HG03025 (cell line): ENCODE measurements around the gene HDLBP.
A peak's percentile ranks its signal among the peaks of the same experiment; 100 is the strongest.
"Not testable (repeated sequence)": the region's sequence is repeated elsewhere in the genome, so short reads cannot be mapped to it uniquely, and the experiment has no call there.

ENCODE experiments used
- ATAC-seq: cut with Tn5 transposase; IDR thresholded peaks from one replicate; pipeline ENCODE4 v1.9.1; 2021; ENCODE audit warnings: mild to moderate bottlenecking, moderate library complexity; ENCODE audit not compliant: unreplicated experiment, low FRiP score

The HDLBP gene

DNA sequence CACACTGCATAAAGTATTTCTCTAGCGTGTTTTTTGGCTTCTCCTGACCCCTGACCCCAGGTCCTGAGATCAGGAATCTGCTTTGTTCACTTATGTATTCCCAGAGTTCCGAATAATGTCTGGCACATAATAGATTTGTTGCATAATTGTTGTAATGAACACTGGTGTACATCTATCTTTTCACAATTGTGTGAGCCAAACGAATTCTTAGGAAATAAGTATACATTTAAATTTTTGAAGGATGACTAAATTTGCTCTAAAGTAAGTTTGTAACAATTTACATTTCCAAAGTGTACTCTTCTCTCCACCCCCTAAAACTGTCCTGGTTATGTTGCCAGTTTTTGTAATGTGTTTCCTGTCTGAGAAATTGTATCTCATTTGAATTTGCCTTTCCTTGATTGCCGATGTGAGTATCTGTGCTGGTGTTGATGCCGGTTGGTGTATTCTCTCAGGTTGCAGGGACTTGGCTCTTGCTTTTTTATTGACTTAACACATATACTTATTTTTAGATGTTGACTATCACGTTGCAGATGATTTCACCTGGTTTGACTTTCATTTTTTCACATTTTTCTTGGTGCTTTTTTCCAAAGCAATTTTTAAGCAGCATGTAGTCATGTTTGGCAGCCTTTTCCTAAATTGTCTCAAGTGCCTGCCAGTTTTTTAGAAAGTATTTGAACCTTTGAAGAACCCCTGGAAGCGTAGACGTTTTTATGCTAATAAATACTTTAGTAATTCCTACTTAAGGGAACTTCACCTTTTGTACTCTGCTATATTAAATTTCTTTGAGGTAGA lies 24.6 kb upstream of the HDLBP start:
- ATAC-seq = no peak

DNA sequence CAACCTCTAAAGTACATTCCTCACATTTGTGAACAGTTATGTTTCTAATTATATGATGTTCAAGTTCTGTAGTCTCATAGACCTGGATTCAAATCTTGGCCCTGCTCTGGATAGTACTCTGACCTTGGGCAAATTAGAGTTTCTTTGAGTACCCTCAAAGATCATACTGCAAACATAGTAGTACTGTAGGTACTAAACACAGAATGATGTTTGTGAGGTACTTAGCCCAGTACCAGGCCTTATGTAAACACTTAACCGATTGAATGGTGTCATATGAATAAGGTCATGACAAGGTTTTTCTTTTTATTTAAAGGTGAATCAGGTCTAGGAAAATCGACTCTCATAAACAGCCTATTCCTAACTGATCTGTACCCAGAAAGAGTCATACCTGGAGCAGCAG lies 19.3 kb upstream of the HDLBP start:
- no peak for ATAC-seq

DNA sequence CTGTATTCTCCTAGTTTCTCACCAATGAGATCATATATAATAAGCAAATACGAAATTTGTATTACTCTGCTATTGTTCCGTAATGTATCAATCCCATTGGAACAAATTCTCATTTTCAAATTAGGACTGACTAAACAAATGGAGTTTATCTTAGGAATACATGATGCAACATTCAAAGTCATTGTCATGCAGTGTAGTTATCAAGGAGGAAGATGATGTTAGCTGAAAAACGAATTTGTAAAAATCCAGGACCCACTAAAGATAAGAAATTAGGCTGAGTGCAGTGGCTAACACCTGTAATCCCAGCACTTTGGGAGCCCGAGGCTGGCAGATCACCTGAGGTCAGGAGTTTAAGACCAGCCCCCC lies 15.1 kb upstream of the HDLBP start:
- ATAC-seq = no peak

GRCh38 chr2:241329669-241330615 lies 14.5 kb upstream of the HDLBP start:
- ATAC-seq = no peak

DNA sequence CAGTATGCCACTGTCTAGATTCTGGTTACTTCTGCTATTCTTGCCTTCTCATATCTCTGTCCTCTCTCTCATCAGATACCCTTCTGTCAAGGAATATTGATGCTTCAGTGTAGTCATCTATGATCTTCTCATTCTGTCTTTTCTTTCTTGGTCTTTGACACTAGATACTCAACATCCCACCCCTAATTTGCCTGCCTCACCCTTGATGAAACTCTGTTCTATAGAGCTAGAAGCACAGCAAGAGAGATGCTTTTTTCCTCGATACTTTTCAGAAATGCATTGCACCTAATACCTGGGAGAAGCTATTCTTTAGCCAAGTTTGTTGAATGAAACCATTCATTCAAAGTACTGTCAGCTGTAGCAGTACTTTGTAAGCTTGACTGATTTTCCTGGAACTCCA lies 9.8 kb upstream of the HDLBP start:
- no peak for ATAC-seq

DNA sequence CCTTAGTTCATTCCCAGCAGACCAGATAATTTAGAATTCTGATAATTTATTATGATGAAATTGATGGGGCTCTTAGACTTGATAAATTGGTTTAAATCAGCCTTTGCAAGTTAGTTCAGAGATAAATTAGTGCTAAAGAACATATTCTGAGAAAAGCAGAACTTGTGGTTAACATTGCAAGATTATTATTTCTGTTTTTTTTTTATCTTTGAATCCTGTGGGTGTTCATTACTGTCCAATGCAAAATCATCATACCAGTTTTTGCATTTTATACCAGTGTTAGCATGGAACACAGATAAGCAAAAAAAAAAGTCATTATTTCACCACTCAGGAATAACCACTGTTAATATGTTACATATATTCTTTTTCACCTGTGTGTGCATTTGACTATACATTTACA lies 9.3 kb upstream of the HDLBP start:
- ATAC-seq = no peak

- no peak for ATAC-seq
Observed at GRCh38 chr2:241323778-241324177, 8.3 kb upstream of the HDLBP start.

GRCh38 chr2:241321886-241322285 lies 6.4 kb upstream of the HDLBP start:
- no peak for ATAC-seq

DNA sequence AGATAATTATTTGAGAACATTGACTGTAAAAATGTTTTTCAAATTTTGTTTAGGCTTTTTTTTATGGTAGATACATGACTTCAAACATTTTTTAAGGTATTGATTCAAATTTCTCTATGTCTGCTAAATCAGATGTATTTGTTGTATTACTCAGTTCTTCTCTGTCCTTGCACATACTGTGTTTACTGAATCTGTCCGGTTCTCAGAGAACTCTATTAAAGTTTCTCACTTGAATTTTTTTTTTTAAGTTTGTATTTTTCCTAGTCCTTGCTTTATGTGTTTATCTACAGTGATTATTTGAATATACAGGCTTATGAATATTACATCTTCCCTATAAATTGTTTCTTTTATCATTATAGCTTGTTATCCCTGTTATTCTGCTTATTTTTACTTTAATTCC lies 5.6 kb upstream of the HDLBP start:
- no peak for ATAC-seq

DNA sequence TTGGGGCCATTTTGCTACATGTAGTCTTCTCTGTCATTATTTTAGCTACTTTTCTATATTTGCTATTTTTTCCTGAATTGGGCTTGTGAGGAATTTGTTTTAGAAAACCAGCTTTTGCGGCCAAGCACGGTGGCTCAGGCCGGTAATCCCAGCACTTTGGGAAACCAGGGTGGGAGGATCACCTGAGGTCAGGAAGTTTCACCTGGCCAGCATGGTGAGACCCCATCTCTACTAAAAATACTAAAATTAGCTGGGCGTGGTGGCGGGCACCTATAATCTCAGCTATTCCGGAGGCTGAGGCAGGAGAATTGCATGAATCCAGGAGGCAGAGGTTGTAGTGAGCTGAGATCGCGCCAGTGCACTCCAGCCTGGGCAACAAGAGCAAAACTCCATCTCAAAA lies 4.9 kb upstream of the HDLBP start:
- no peak for ATAC-seq

DNA sequence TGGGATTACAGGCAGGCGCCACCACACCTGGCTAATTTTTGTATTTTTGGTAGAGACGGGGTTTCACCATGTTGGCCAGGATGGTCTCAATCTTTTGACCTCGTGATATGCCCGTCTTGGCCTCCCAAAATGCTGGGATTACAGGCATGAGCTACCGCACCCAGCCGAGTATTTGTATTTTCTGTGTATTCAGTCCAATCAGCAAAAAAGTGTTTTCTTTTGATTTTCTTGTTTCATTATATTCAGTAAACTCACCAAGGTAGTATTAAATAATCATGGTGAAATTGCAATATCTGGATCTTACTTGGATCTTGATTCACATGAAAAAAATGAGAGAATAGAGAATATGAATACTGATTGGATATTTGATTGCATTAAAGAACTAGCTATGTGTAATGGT lies 3.4 kb upstream of the HDLBP start:
- ATAC-seq = not testable (repeated sequence)

DNA sequence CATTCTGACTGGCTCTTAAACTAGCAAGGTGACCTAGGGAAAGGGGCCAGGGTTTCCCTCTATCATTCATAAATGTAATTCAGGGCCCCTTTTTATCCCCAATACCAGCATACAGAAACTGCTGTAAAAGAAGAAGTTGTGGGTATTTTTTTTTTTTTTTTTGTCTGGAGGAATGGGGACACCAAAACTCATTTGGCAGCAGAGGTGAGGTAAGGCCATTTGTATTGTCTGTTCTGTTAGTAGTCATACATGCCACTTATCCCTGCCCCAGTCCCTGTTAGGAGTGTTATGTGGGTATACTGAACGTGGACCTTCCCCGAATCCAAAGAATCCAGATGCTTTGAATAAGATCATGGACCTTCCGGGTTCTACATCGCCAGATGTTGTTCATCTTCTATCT lies 1.9 kb upstream of the HDLBP start:
- ATAC-seq = no peak

GRCh38 chr2:241316825-241317224 lies 1.4 kb upstream of the HDLBP start:
- no peak for ATAC-seq

GRCh38 chr2:241315879-241316631 lies 583 bp upstream of the HDLBP start, which contains the start of gene SEPTIN2:
SEPTIN2 (plus strand) TSS chr2:241315925; CDS start chr2:241324233, 8,308 bp downstream.
- ATAC-seq = peak; percentile 34

GRCh38 chr2:241314226-241315092 lies 1.0 kb downstream of the HDLBP start:
- ATAC-seq = no peak

DNA sequence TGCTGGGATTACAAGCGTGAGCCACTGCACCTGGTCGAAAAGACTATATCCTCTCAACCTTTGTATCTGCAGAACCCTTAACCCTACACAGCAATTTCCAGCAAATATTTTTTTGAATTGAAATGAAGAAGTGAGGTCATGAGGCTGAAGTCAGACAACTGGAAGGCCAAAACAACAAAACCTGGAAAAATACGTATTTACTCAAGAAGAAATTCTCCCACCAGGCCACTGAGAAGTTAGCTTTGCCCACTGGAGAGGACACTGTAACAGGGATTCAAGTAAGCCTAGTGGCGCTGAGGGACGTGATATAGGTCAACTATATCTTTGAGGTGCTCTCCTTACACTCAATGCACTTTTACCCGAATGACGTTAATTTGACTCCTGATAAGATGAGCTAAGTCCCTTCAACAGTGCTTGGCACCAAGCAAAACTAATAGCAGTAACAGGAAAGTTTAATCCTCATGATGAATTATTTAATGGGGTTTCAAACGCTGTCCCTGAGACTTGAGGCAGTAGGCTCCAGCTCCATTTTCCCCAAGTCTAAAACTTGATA lies 1.9 kb downstream of the HDLBP start:
- ATAC-seq = no peak

DNA sequence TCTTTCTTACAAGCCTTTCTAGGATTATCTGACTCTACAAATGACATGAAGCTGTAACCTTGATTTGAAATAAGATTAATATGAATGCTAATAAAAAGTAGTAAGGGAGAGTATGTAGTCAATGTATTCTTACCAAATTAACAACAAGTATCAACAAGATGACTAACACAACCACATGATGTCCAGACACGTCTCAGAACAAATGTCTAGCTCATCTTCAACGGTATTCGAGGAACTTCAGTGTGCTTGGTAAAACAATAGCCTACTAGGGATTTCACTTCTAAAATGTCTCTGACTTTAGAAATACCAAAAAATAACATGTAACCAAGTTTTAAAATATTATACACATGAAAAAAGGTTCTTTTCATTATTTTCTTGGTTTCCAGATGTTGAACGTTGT lies 3.4 kb downstream of the HDLBP start:
- ATAC-seq = no peak

DNA sequence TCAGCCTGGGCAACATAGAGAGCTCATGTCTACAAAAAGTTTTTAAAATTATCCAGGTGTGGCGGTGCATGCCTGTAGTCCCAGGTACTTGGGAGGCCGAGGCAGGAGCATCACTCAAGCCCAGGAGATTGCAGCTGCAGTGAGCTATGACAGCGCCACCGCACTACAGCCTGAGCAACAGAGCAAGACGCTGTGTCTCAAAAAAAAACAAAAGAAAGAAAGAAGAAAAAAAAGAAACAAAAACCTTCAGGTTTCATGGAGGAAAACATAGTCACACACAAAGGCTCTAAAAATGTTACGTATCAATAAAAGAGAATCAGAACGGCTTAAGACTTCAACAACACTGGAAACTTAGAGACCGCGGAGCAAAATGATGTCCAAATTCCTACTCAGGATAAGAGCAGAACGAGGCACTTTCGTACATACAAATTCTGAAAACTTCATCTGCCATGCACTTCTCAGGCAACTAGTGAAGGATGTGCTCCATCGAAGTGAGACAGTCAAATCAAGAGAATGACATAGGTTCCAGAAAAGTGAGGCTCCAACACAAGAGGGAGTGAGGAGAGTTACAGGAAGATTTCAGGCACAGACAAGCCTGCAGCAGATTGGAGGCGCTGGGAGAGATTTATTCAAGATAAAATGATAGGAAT lies 4.4 kb downstream of the HDLBP start:
- ATAC-seq = no peak

DNA sequence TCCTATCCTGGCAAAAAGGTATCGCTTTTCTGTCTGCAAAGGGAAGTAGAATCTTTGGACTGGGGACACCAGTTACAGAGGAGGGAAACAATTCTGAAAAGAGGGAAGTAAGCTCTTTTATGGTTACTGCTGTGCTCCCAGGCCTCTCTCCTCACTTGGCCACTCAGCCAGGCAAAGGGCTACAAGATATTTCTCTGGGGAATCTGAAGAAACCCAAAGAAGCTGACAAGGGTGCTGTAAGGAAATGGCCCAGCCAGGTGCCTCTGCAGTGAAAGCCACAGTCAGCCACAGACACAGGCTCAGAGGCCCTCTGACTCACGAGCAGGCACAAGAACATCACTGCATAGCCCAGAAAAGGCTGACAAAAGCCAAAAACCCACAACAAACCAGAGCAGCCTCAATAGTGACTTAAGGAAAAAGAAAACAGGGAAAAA lies 5.8 kb downstream of the HDLBP start:
- no peak for ATAC-seq
